Hepatocyte (in vitro differentiated cells): Measurements from ENCODE around the gene SYT14. TPM values are rescaled to one million over a fixed set of nuclear protein-coding genes. Genes with fewer than 3 reads are reported as not detected.
"Not testable (repeated sequence)": the region's sequence is repeated elsewhere in the genome, so short reads cannot be mapped to it uniquely, and the experiment has no call there.

Source experiments
- DNase-seq: peaks from one replicate; pipeline ENCODE4 v3.0.0-alpha.2; 2016; ENCODE audit warnings: low spot score
- H2AFZ ChIP-seq: fragments of 200-600 bp; sonication (generic); 2 replicates; pipeline ENCODE4 v1.6.0; 2016; ENCODE audit warnings: antibody characterized with exemption, mild to moderate bottlenecking
- H3K27ac ChIP-seq: fragments of 200-600 bp; sonication (generic); 2 replicates; pipeline ENCODE4 v1.5.1; 2016; ENCODE audit warnings: mild to moderate bottlenecking
- H3K27me3 ChIP-seq: fragments of 200-600 bp; sonication (generic); 2 replicates; pipeline ENCODE4 v1.6.1; 2016
- H3K36me3 ChIP-seq: fragments of 200-600 bp; sonication (generic); replicated peaks from 2 replicates; pipeline ENCODE4 v1.5.1; 2016; ENCODE audit warnings: low read depth; ENCODE audit not compliant: insufficient read depth
- H3K4me1 ChIP-seq: fragments of 200-600 bp; sonication (generic); 2 replicates; pipeline ENCODE4 v1.5.1; 2016; ENCODE audit warnings: mild to moderate bottlenecking, moderate library complexity; ENCODE audit not compliant: insufficient read depth
- H3K4me2 ChIP-seq: fragments of 200-600 bp; sonication (generic); 2 replicates; pipeline ENCODE4 v1.6.0; 2016
- H3K4me3 ChIP-seq: fragments of 200-600 bp; sonication (generic); 2 replicates; pipeline ENCODE4 v1.5.1; 2016; ENCODE audit warnings: mild to moderate bottlenecking
- H3K79me2 ChIP-seq: fragments of 200-600 bp; sonication (generic); 2 replicates; pipeline ENCODE4 v1.6.0; 2017; ENCODE audit warnings: mild to moderate bottlenecking
- H3K9me2 ChIP-seq: fragments of 200-600 bp; sonication (generic); replicated peaks from 2 replicates; pipeline ENCODE4 v1.6.0; 2017; ENCODE audit warnings: mild to moderate bottlenecking; ENCODE audit not compliant: insufficient read depth
- H3K9me3 ChIP-seq: fragments of 200-600 bp; sonication (generic); 2 replicates; pipeline ENCODE4 v1.5.1; 2016; ENCODE audit warnings: low read depth, mild to moderate bottlenecking
- H4K20me1 ChIP-seq: fragments of 200-600 bp; sonication (generic); 2 replicates; pipeline ENCODE4 v1.6.0; 2016; ENCODE audit warnings: mild to moderate bottlenecking; ENCODE audit not compliant: insufficient read depth, poor library complexity, severe bottlenecking
- EZH2 ChIP-seq: fragments of 200-600 bp; sonication (generic); IDR thresholded peaks from 2 replicates; pipeline ENCODE4 v1.6.1; 2016; ENCODE audit warnings: antibody characterized with exemption, mild to moderate bottlenecking, borderline replicate concordance
- EZH2phosphoT487 ChIP-seq: fragments of 200-600 bp; sonication (generic); IDR thresholded peaks from one replicate; pipeline ENCODE4 v1.6.1; 2018; ENCODE audit warnings: antibody characterized with exemption, mild to moderate bottlenecking, low read depth, moderate library complexity; ENCODE audit not compliant: unreplicated experiment, severe bottlenecking
- WGBS: methylation state at CpG from one replicate; pipeline ENCODE4 v1.1.6; 2016; ENCODE audit warnings: low lambda C conversion rate; ENCODE audit errors: missing lambda C conversion rate; 5-methylcytosine and 5-hydroxymethylcytosine counted together
- polyA plus RNA-seq: library from polyadenylated mRNA; unstranded; fragments of >200 nt; fragmentation: Nextera tagmentation; extraction: Ambion mirVana; gene quantifications from 2 replicates; pipeline ENCODE4 v1.2.1, GENCODE V29; 2016
- total RNA-seq: library from RNA; depleted of rRNA; stranded (reverse); fragments of >200 nt; gene quantifications from 2 replicates; pipeline ENCODE4 v1.2.3, GENCODE V29; 2014
- TF ChIP-seq, protein P1 (sequence below): fragments of 200-600 bp; sonication (generic); IDR thresholded peaks from 2 replicates; pipeline ENCODE4 v1.5.1; 2016; ENCODE audit warnings: antibody characterized with exemption, mild to moderate bottlenecking; ENCODE audit not compliant: poor library complexity

SYT14 gene
- total and polyA plus RNA-seq, 2 experiments from 2014 or later: 0.29 to 1.4 TPM

DNA sequence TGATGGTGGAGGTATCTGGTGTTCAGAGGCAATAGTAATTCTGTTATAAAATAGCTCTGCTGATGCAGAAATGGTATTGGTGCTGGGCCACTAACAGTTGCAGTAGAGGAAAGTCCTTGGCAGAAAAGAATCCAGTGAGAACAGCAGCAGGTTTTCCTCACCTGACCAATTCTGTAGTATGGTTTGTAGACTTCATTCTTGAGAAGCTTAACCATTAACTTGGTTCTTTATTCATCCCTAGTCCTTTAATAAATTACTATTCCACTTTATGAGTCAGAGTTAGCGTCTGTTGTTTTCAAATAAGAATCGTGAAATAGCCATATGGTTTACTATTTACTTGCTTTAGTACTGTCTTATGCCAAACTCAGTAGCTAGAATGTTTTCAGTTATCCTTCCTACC, 166.1 kb downstream of the SYT14 start:
- H3K36me3 ChIP-seq: no peaks in the 10 kb centered on the region
- H3K4me1 ChIP-seq: no peaks in the 10 kb centered on the region
- H3K9me3 ChIP-seq: no peaks in the 10 kb centered on the region
- no peak overlapping the region for H2AFZ ChIP-seq
- H3K27me3 ChIP-seq: no peaks in the 10 kb centered on the region
- DNase-seq: no peak
- no peak overlapping the region for H3K27ac ChIP-seq
- no peak overlapping the region for H3K4me3 ChIP-seq
- TF ChIP-seq EZH2 (no peak), EZH2phosphoT487 (no peak)
- TF ChIP-seq, protein P1, sequence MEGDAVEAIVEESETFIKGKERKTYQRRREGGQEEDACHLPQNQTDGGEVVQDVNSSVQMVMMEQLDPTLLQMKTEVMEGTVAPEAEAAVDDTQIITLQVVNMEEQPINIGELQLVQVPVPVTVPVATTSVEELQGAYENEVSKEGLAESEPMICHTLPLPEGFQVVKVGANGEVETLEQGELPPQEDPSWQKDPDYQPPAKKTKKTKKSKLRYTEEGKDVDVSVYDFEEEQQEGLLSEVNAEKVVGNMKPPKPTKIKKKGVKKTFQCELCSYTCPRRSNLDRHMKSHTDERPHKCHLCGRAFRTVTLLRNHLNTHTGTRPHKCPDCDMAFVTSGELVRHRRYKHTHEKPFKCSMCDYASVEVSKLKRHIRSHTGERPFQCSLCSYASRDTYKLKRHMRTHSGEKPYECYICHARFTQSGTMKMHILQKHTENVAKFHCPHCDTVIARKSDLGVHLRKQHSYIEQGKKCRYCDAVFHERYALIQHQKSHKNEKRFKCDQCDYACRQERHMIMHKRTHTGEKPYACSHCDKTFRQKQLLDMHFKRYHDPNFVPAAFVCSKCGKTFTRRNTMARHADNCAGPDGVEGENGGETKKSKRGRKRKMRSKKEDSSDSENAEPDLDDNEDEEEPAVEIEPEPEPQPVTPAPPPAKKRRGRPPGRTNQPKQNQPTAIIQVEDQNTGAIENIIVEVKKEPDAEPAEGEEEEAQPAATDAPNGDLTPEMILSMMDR: no peak
- H4K20me1 ChIP-seq: no peaks in the 10 kb centered on the region
- H3K79me2 ChIP-seq: no peaks in the 10 kb centered on the region
- 55% methylated on average over 2 of the region's 2 CpGs for WGBS
- H3K4me2 ChIP-seq: no peak overlapping the region
- H3K9me2 ChIP-seq: no peaks in the 10 kb centered on the region

DNA sequence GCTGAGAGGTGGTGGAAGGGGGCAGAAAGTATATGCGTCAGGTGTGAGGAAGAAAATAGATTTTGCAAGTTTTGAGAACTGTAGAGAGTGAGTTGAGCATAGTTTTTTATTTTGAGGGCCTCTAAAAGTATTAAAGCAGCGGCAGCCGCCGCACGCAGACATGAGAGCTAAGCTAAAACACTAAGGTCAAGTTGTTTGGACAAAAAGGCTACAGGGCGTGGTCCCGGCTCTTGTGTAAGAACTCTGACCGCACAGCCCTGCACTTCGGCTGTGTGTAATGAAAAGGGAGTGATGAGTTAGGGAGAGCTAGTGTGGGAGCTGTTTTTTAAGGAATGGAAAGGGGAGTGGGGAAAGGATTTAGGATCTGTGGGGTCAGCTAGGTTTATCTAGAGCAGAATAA, 174.9 kb downstream of the SYT14 start:
- H3K4me1 ChIP-seq, H3K36me3 ChIP-seq, H3K27me3 ChIP-seq, H3K4me3 ChIP-seq, H3K27ac ChIP-seq, DNase-seq, H3K9me2 ChIP-seq, H3K4me2 ChIP-seq, H3K79me2 ChIP-seq, H4K20me1 ChIP-seq, H3K9me3 ChIP-seq, H2AFZ ChIP-seq: not testable (repeated sequence)
- 95% methylated on average over 9 of the region's 9 CpGs for WGBS

DNA sequence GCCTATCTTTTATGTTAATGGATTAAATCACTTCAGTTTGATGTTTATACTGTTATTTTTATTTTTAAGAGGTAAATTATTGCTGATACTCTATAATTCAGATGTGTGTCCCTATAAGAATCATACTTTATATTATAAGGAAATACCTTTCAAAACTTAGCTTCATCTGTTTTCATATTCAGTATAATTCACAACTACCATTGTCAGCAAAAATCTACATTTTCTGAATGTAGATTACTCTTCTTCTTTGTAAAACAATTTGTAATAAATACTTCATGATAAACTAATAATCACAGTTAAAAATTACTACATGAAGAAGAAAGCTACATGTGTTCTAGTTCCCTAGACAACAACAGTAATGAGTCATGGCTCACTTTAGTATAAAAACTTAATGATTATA, 179.2 kb downstream of the SYT14 start:
- TF ChIP-seq, protein P1: no peak
- TF ChIP-seq EZH2phosphoT487: no peak
- no peak for TF ChIP-seq EZH2
- no peaks in the 10 kb centered on the region for H4K20me1 ChIP-seq
- no peak overlapping the region for H3K4me3 ChIP-seq
- no peaks in the 10 kb centered on the region for H3K9me2 ChIP-seq
- no peaks in the 10 kb centered on the region for H3K9me3 ChIP-seq
- H3K27me3 ChIP-seq: no peaks in the 10 kb centered on the region
- H3K4me1 ChIP-seq: no peaks in the 10 kb centered on the region
- H3K27ac ChIP-seq: no peak overlapping the region
- no peak for DNase-seq
- H2AFZ ChIP-seq: no peak overlapping the region
- no peak overlapping the region for H3K4me2 ChIP-seq
- H3K79me2 ChIP-seq: no peaks in the 10 kb centered on the region
- H3K36me3 ChIP-seq: no peaks in the 10 kb centered on the region

DNA sequence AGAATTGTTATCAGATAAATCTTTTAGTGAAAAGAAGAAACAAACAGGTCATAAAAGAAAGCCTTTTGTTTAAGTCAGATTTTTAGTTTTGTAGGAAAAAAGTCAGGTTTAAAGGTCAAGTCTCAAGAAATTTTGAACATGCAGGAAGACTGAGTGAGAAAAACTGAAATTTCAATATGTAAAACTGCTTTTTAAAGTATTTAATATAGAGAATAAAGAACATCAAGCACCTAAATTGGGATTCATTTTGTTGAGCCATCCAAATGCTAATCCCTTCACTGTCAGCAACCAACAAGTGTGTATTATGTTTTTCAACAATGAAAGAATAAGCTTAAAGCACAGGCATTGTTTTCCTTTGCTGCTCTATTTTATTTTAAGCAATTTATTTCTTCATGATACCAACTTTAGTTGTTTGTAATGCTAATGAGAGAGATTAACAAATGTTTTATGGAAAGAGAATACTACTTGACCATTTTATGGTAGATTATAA, 179.7 kb downstream of the SYT14 start:
- H3K9me2 ChIP-seq: no peaks in the 10 kb centered on the region
- no peaks in the 10 kb centered on the region for H4K20me1 ChIP-seq
- H3K4me3 ChIP-seq: no peak overlapping the region
- no peaks in the 10 kb centered on the region for H3K36me3 ChIP-seq
- H3K27me3 ChIP-seq: no peaks in the 10 kb centered on the region
- H2AFZ ChIP-seq: no peak overlapping the region
- no peaks in the 10 kb centered on the region for H3K4me1 ChIP-seq
- no peak overlapping the region for H3K4me2 ChIP-seq
- DNase-seq: no peak
- no peaks in the 10 kb centered on the region for H3K79me2 ChIP-seq
- no peak overlapping the region for H3K27ac ChIP-seq
- no peaks in the 10 kb centered on the region for H3K9me3 ChIP-seq
- TF ChIP-seq EZH2 (no peak), EZH2phosphoT487 (no peak)
- TF ChIP-seq, protein P1: no peak
